ENCODE data around the gene CREBBP. TPM values are rescaled to one million over a fixed set of nuclear protein-coding genes. Genes with fewer than 3 reads are reported as not detected.

The CREBBP gene
- total RNA-seq, 1 donor from 2014 or later, result 31.4 TPM

GRCh38 chr16:3830625-3831254, 49.8 kb downstream of the CREBBP start:
- Histone ChIP-seq H3K36me3 (ENCODE audit: control insufficient read depth, insufficient read depth, low read length) (no peaks in the 10 kb centered on the region), H3K27me3 (ENCODE audit: control insufficient read depth, insufficient read depth, low read length) (no peaks in the 10 kb centered on the region), H3K4me3 (ENCODE audit: low read depth, low read length) (no peak overlapping the region)
- no peak for DNase-seq (ENCODE audit: low read depth)
- TF ChIP-seq CTCF (IDR thresholded peaks at IDR 0.05; ENCODE audit: insufficient read depth, low read length, poor library complexity, severe bottlenecking), result no peak

- H3K27me3 ChIP-seq (ENCODE audit: control insufficient read depth, insufficient read depth, low read length), result no peaks in the 10 kb centered on the region
- DNase-seq (ENCODE audit: low read depth), result no peak
- no peak for TF ChIP-seq CTCF (IDR thresholded peaks at IDR 0.05; ENCODE audit: insufficient read depth, low read length, poor library complexity, severe bottlenecking)
- H3K36me3 ChIP-seq (ENCODE audit: control insufficient read depth, insufficient read depth, low read length), result no peaks in the 10 kb centered on the region
- no peak overlapping the region for H3K4me3 ChIP-seq (ENCODE audit: low read depth, low read length)
Observed at GRCh38 chr16:3829631-3830536, 50.6 kb downstream of the CREBBP start.

- H3K27me3 ChIP-seq (ENCODE audit: control insufficient read depth, insufficient read depth, low read length), result no peaks in the 10 kb centered on the region
- no peak overlapping the region for H3K4me3 ChIP-seq (ENCODE audit: low read depth, low read length)
- TF ChIP-seq CTCF (IDR thresholded peaks at IDR 0.05; ENCODE audit: insufficient read depth, low read length, poor library complexity, severe bottlenecking), result no peak
- no peaks in the 10 kb centered on the region for H3K36me3 ChIP-seq (ENCODE audit: control insufficient read depth, insufficient read depth, low read length)
- DNase-seq (ENCODE audit: low read depth), result no peak
Observed at GRCh38 chr16:3825940-3826339, 54.6 kb downstream of the CREBBP start.

- no peak for TF ChIP-seq CTCF (IDR thresholded peaks at IDR 0.05; ENCODE audit: insufficient read depth, low read length, poor library complexity, severe bottlenecking)
- DNase-seq (ENCODE audit: low read depth), result no peak
- Histone ChIP-seq H3K27me3 (ENCODE audit: control insufficient read depth, insufficient read depth, low read length) (no peaks in the 10 kb centered on the region), H3K36me3 (ENCODE audit: control insufficient read depth, insufficient read depth, low read length) (no peaks in the 10 kb centered on the region), H3K4me3 (ENCODE audit: low read depth, low read length) (no peak overlapping the region)
Observed at GRCh38 chr16:3825103-3825502, 55.4 kb downstream of the CREBBP start.

GRCh38 chr16:3824121-3824795, 56.3 kb downstream of the CREBBP start:
- Histone ChIP-seq H3K27me3 (ENCODE audit: control insufficient read depth, insufficient read depth, low read length) (no peaks in the 10 kb centered on the region), H3K4me3 (ENCODE audit: low read depth, low read length) (no peak overlapping the region), H3K36me3 (ENCODE audit: control insufficient read depth, insufficient read depth, low read length) (no peaks in the 10 kb centered on the region)
- no peak for DNase-seq (ENCODE audit: low read depth)
- no peak for TF ChIP-seq CTCF (IDR thresholded peaks at IDR 0.05; ENCODE audit: insufficient read depth, low read length, poor library complexity, severe bottlenecking)
